OCI-LY3 (cell line): ENCODE results near the gene FITM1.

ENCODE experiments used
- H2AFZ ChIP-seq: fragments of 200-600, 300-600 bp; shearing (Covaris generic); 2 replicates; pipeline ENCODE4 v1.6.0; 2014; ENCODE audit warnings: antibody characterized with exemption, low read depth, low read length
- H3K27ac ChIP-seq: fragments of 200-600, 300-600 bp; sonication (generic); 2 replicates; pipeline ENCODE4 v1.5.1; 2014; ENCODE audit warnings: mild to moderate bottlenecking, low read length, moderate library complexity, mixed read lengths
- H3K27me3 ChIP-seq: fragments of 200-600, 300-600 bp; sonication (generic); 2 replicates; pipeline ENCODE4 v1.6.1; 2014; ENCODE audit warnings: low read depth, low read length, mixed read lengths
- H3K36me3 ChIP-seq: fragments of 200-600, 300-600 bp; sonication (generic); replicated peaks from 2 replicates; pipeline ENCODE3; 2014; ENCODE audit warnings: low read depth, low read length, mixed read lengths
- H3K4me1 ChIP-seq: fragments of 300-600, 200-600 bp; sonication (generic); 2 replicates; pipeline ENCODE4 v1.6.1; 2014; ENCODE audit warnings: low read length, mixed read lengths
- H3K4me2 ChIP-seq: fragments of 200-600, 300-600 bp; sonication (generic); 2 replicates; pipeline ENCODE4 v1.6.1; 2014; ENCODE audit warnings: low read length, mixed read lengths
- H3K4me3 ChIP-seq: fragments of 300-600, 200-600 bp; sonication (generic); 2 replicates; pipeline ENCODE4 v1.5.1; 2014; ENCODE audit warnings: antibody characterized with exemption, mild to moderate bottlenecking, low read length, moderate library complexity
- H3K79me2 ChIP-seq: fragments of 300-600, 200-600 bp; shearing (Covaris generic); 2 replicates; pipeline ENCODE4 v1.6.1; 2014; ENCODE audit warnings: mild to moderate bottlenecking, low read length, mixed read lengths
- H3K9ac ChIP-seq: fragments of 300-600, 200-600 bp; shearing (Covaris generic); 2 replicates; pipeline ENCODE4 v1.6.0; 2014; ENCODE audit warnings: mild to moderate bottlenecking, low read length, moderate library complexity
- H3K9me3 ChIP-seq: fragments of 200-600, 300-600 bp; shearing (Covaris generic); 2 replicates; pipeline ENCODE4 v1.6.1; 2014; ENCODE audit warnings: low read length, mixed read lengths; ENCODE audit not compliant: insufficient read depth
- H4K20me1 ChIP-seq: fragments of 200-600, 300-600 bp; sonication (generic); 2 replicates; pipeline ENCODE4 v1.6.1; 2016; ENCODE audit warnings: low read length, mixed read lengths; ENCODE audit not compliant: insufficient read depth
- CTCF ChIP-seq: fragments of 200-600, 300-600 bp; sonication (generic); IDR thresholded peaks from 2 replicates; pipeline ENCODE4 v1.5.1; 2014; ENCODE audit warnings: antibody characterized with exemption, low read length, low read depth
- EZH2phosphoT487 ChIP-seq: fragments of 200-600 bp; shearing (Covaris generic); IDR thresholded peaks from 2 replicates; pipeline ENCODE4 v1.6.1; 2018; ENCODE audit warnings: antibody characterized with exemption, mixed run types, low read depth

FITM1 gene

GRCh38 chr14:24113379-24113800 is 17.1 kb upstream of the FITM1 start:
- Histone ChIP-seq H3K4me2 (peak overlapping the region; percentile 89), H3K27ac (peak overlapping the region; percentile 95), H3K36me3 (peaks cover 12% of the 10 kb centered on the region), H3K4me1 (peaks cover 15% of the 10 kb centered on the region), H3K79me2 (peaks cover 12% of the 10 kb centered on the region; the same call in 1 of the 2 replicates), H3K27me3 (no peaks in the 10 kb centered on the region), H2AFZ (peak overlapping the region; percentile 76; the same call in 1 of the 2 replicates), H3K4me3 (peak overlapping the region; percentile 91), H3K9ac (peak overlapping the region; percentile 96), H4K20me1 (no peaks in the 10 kb centered on the region), H3K9me3 (no peaks in the 10 kb centered on the region)
- TF ChIP-seq EZH2phosphoT487 (no peak), CTCF (no peak)

- Histone ChIP-seq H3K9ac (peak overlapping the region; percentile 96), H3K4me2 (peak overlapping the region; percentile 89), H3K4me3 (peak overlapping the region; percentile 91), H3K4me1 (peaks cover 10% of the 10 kb centered on the region), H3K9me3 (no peaks in the 10 kb centered on the region), H3K79me2 (peaks cover 12% of the 10 kb centered on the region; the same call in 1 of the 2 replicates), H3K36me3 (peaks cover 17% of the 10 kb centered on the region), H3K27ac (peak overlapping the region; percentile 95), H3K27me3 (no peaks in the 10 kb centered on the region), H4K20me1 (no peaks in the 10 kb centered on the region), H2AFZ (peak overlapping the region; percentile 76)
- TF ChIP-seq CTCF (no peak), EZH2phosphoT487 (no peak)
These were observed 16.5 kb upstream of the FITM1 start for GRCh38 chr14:24113801-24114531.

GRCh38 chr14:24114532-24115421 is 15.7 kb upstream of the FITM1 start, which contains the start of the genes DCAF11 and NRL:
TSS of gene DCAF11 (plus strand) at chr14:24114777. CDS start at chr14:24115595, 818 bp downstream.
TSS of gene NRL (minus strand) at chr14:24114949. CDS start at chr14:24082848, 32,101 bp downstream.
- TF ChIP-seq CTCF = no peak
- Histone ChIP-seq H3K4me1 (peaks cover 8% of the 10 kb centered on the region), H2AFZ (peak within 1 kb of the TSS; percentile 76), H3K27ac (peak within 1 kb of the TSS; percentile 95), H3K79me2 (peaks cover 12% of the 10 kb centered on the region; the same call in 1 of the 2 replicates), H3K9ac (peak within 1 kb of the TSS; percentile 96), H3K4me3 (peak within 1 kb of the TSS; percentile 91), H3K27me3 (no peaks in the 10 kb centered on the region), H3K9me3 (no peaks in the 10 kb centered on the region), H4K20me1 (no peaks in the 10 kb centered on the region), H3K4me2 (peak within 1 kb of the TSS; percentile 91), H3K36me3 (peaks cover 22% of the 10 kb centered on the region)
